Activated T-cell treated with anti-CD3 and anti-CD28 coated beads, Interleukin-2, amount 50 U/mL, for 72 hours (primary cell): ENCODE measurements around the gene LTB4R. TPM values are rescaled to one million over a fixed set of nuclear protein-coding genes. Genes with fewer than 3 reads are reported as not detected.
"Not testable (repeated sequence)": the region's sequence is repeated elsewhere in the genome, so short reads cannot be mapped to it uniquely, and the experiment has no call there.

Experiments
- ATAC-seq, 2 donors: fragments of 150-1000 bp; cut with Tn5 transposase; replicated peaks in 1 of 2; 2 replicates each; pipeline ENCODE4 v1.10.0; 2021; ENCODE audit warnings: moderate library complexity in 2 of 2, mild to moderate bottlenecking in 1 of 2
- DNase-seq, 2 donors: peaks; one replicate each; pipeline ENCODE4 v3.0.0; 2021 to 2022; ENCODE audit warnings: mixed read lengths in 1 of 2
- H3K27ac Mint-ChIP-seq: one replicate; pipeline ENCODE4 v1.8.0; 2022; ENCODE audit warnings: mild to moderate bottlenecking, moderate library complexity, mixed read lengths
- H3K27me3 Mint-ChIP-seq: one replicate; pipeline ENCODE4 v1.8.0; 2022; ENCODE audit warnings: low read depth, mixed read lengths
- H3K36me3 Mint-ChIP-seq, 2 donors: one replicate each; pipeline ENCODE4 v1.8.0; 2022; ENCODE audit warnings: mixed read lengths in 2 of 2, mild to moderate bottlenecking in 1 of 2; ENCODE audit not compliant: insufficient read depth in 2 of 2
- H3K4me1 Mint-ChIP-seq: one replicate; pipeline ENCODE4 v1.8.0; 2022; ENCODE audit warnings: low read depth, mixed read lengths
- H3K4me3 Mint-ChIP-seq, 2 donors: one replicate each; pipeline ENCODE4 v1.8.0; 2022; ENCODE audit warnings: mild to moderate bottlenecking in 2 of 2, mixed read lengths in 2 of 2, moderate library complexity in 2 of 2
- H3K9me3 Mint-ChIP-seq, 2 donors: one replicate each; pipeline ENCODE4 v1.8.0; 2022; ENCODE audit warnings: mixed read lengths in 2 of 2
- total RNA-seq, 2 donors: library from RNA; stranded (reverse); gene quantifications; one replicate each; pipeline ENCODE4 v1.2.3, GENCODE V29; 2022

LTB4R gene
- total RNA-seq, 2 donors from 2014 or later = 27.1 to 28.5 TPM

GRCh38 chr14:24338843-24339242, 27.5 kb downstream of the LTB4R start:
- H3K36me3 Mint-ChIP-seq = peaks cover 0 to 2% of the 10 kb centered on the region in 2 donors
- peaks cover 22% of the 10 kb centered on the region for H3K27me3 Mint-ChIP-seq
- DNase-seq (no peak), ATAC-seq (no peak)
- H3K27ac Mint-ChIP-seq = no peak overlapping the region
- H3K9me3 Mint-ChIP-seq = no peaks in the 10 kb centered on the region
- peaks cover 39% of the 10 kb centered on the region for H3K4me1 Mint-ChIP-seq
- H3K4me3 Mint-ChIP-seq = peak overlapping the region; percentile 90 to 91

- Mint-ChIP-seq H3K4me3 (peak within 1 kb of the TSS; percentile 90 to 91), H3K4me1 (peaks cover 32% of the 10 kb centered on the region), H3K27me3 (peaks cover 26% of the 10 kb centered on the region), H3K9me3 (no peaks in the 10 kb centered on the region), H3K27ac (peak within 1 kb of the TSS; percentile 69), H3K36me3 (peaks cover 0 to 2% of the 10 kb centered on the region in 2 donors)
- DNase-seq (peak; percentile 77 to 80), ATAC-seq (peak; percentile 95 to 96)
Measured at GRCh38 chr14:24339284-24340151, 28.2 kb downstream of the LTB4R start, which contains the start of gene RIPK3. TSS of gene RIPK3 (minus strand) at chr14:24339991. CDS start at chr14:24339826, 165 bp downstream.

GRCh38 chr14:24340606-24341005, 29.3 kb downstream of the LTB4R start:
- no peak for ATAC-seq
- H3K27me3 Mint-ChIP-seq = peaks cover 25% of the 10 kb centered on the region
- H3K27ac Mint-ChIP-seq = no peak overlapping the region
- no peak overlapping the region for H3K4me3 Mint-ChIP-seq
- H3K36me3 Mint-ChIP-seq = peaks cover 0 to 2% of the 10 kb centered on the region in 2 donors
- H3K4me1 Mint-ChIP-seq = peaks cover 22% of the 10 kb centered on the region
- DNase-seq = no peak
- H3K9me3 Mint-ChIP-seq = no peaks in the 10 kb centered on the region

GRCh38 chr14:24342889-24343288, 31.6 kb downstream of the LTB4R start:
- H3K4me3 Mint-ChIP-seq = no peak overlapping the region
- no peak for ATAC-seq
- H3K27me3 Mint-ChIP-seq = peaks cover 25% of the 10 kb centered on the region
- no peaks in the 10 kb centered on the region for H3K9me3 Mint-ChIP-seq
- no peak for DNase-seq
- no peaks in the 10 kb centered on the region for H3K36me3 Mint-ChIP-seq
- H3K27ac Mint-ChIP-seq = no peak overlapping the region
- H3K4me1 Mint-ChIP-seq = peaks cover 15% of the 10 kb centered on the region

GRCh38 chr14:24343795-24344660, 32.7 kb downstream of the LTB4R start:
- DNase-seq (no peak), ATAC-seq (no peak)
- peaks cover 31% of the 10 kb centered on the region for H3K27me3 Mint-ChIP-seq
- H3K9me3 Mint-ChIP-seq = no peaks in the 10 kb centered on the region
- no peak overlapping the region for H3K27ac Mint-ChIP-seq
- no peak overlapping the region for H3K4me3 Mint-ChIP-seq
- H3K36me3 Mint-ChIP-seq = no peaks in the 10 kb centered on the region
- H3K4me1 Mint-ChIP-seq = peaks cover 6% of the 10 kb centered on the region

- Mint-ChIP-seq H3K36me3 (no peaks in the 10 kb centered on the region), H3K27me3 (peaks cover 55% of the 10 kb centered on the region), H3K27ac (no peak overlapping the region), H3K4me3 (no peak overlapping the region), H3K9me3 (no peaks in the 10 kb centered on the region), H3K4me1 (no peaks in the 10 kb centered on the region)
- ATAC-seq = no peak
- no peak for DNase-seq
Measured at GRCh38 chr14:24347134-24347533, 35.8 kb downstream of the LTB4R start.

- Mint-ChIP-seq H3K27ac (no peak overlapping the region), H3K27me3 (peaks cover 58% of the 10 kb centered on the region), H3K4me3 (no peak overlapping the region), H3K9me3 (no peaks in the 10 kb centered on the region), H3K4me1 (no peaks in the 10 kb centered on the region), H3K36me3 (no peaks in the 10 kb centered on the region)
- DNase-seq (no peak), ATAC-seq (no peak)
Measured at GRCh38 chr14:24348186-24348585, 36.9 kb downstream of the LTB4R start.

- peaks cover 9% of the 10 kb centered on the region for H3K4me1 Mint-ChIP-seq
- no peak overlapping the region for H3K4me3 Mint-ChIP-seq
- H3K27ac Mint-ChIP-seq = no peak overlapping the region
- H3K27me3 Mint-ChIP-seq = peaks cover 60% of the 10 kb centered on the region
- H3K9me3 Mint-ChIP-seq = no peaks in the 10 kb centered on the region
- no peaks in the 10 kb centered on the region for H3K36me3 Mint-ChIP-seq
- no peak for ATAC-seq
- no peak for DNase-seq
Measured at GRCh38 chr14:24349742-24350141, 38.4 kb downstream of the LTB4R start.

- Mint-ChIP-seq H3K4me3 (no peak overlapping the region), H3K36me3 (no peaks in the 10 kb centered on the region), H3K27ac (no peak overlapping the region), H3K27me3 (peaks cover 53% of the 10 kb centered on the region), H3K4me1 (peaks cover 9% of the 10 kb centered on the region), H3K9me3 (no peaks in the 10 kb centered on the region)
- DNase-seq (no peak), ATAC-seq (no peak)
Measured at GRCh38 chr14:24351517-24351916, 40.2 kb downstream of the LTB4R start.

GRCh38 chr14:24353559-24354481, 42.5 kb downstream of the LTB4R start:
- Mint-ChIP-seq H3K36me3 (no peaks in the 10 kb centered on the region), H3K27ac (no peak overlapping the region), H3K4me1 (peaks cover 9% of the 10 kb centered on the region), H3K4me3 (no peak overlapping the region), H3K9me3 (no peaks in the 10 kb centered on the region), H3K27me3 (peaks cover 48% of the 10 kb centered on the region)
- DNase-seq = no peak
- peak in 1 of 2 donors; percentile 80 for ATAC-seq

GRCh38 chr14:24354482-24354825, 43.2 kb downstream of the LTB4R start:
- not testable (repeated sequence) for H3K27ac Mint-ChIP-seq, H3K4me3 Mint-ChIP-seq, H3K36me3 Mint-ChIP-seq, H3K4me1 Mint-ChIP-seq, DNase-seq, H3K9me3 Mint-ChIP-seq, ATAC-seq
- peaks cover 42% of the 10 kb centered on the region for H3K27me3 Mint-ChIP-seq

GRCh38 chr14:24355009-24355408, 43.7 kb downstream of the LTB4R start:
- no peaks in the 10 kb centered on the region for H3K36me3 Mint-ChIP-seq
- H3K27me3 Mint-ChIP-seq = peaks cover 37% of the 10 kb centered on the region
- peaks cover 9% of the 10 kb centered on the region for H3K4me1 Mint-ChIP-seq
- H3K27ac Mint-ChIP-seq = no peak overlapping the region
- H3K9me3 Mint-ChIP-seq = no peaks in the 10 kb centered on the region
- no peak overlapping the region for H3K4me3 Mint-ChIP-seq
- DNase-seq = no peak
- ATAC-seq = no peak
